GM12872 (cell line): ENCODE measurements around the gene GABRB1.

ENCODE experiments used
- CTCF ChIP-seq: IDR thresholded peaks from 3 replicates; pipeline ENCODE4 v1.5.1; 2011; ENCODE audit warnings: low read depth, mild to moderate bottlenecking, low read length, moderate library complexity; ENCODE audit not compliant: insufficient read depth

GABRB1 gene

DNA sequence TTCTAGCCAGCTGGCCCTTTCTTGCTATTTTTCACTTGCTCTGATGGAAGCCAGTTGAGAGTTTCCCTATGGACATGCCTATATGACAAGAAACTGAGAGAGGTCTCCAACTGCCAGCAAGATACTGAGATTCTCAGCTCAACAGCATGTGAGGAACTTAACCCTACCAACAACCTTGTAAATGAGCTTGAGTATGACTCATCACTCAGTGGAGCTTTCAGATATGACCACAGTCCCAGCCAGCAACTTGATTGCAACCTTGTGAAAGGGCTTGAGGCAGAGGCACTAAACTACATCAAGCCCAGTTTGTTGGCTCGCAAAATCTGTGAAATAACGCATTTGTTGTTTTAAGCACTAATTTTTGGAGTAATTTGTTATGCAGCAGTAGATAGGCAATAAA is 256.4 kb downstream of the GABRB1 start:
- no peak for TF ChIP-seq CTCF

GRCh38 chr4:47289805-47290204 is 258.4 kb downstream of the GABRB1 start:
- TF ChIP-seq CTCF = no peak

- no peak for TF ChIP-seq CTCF
Measured at GRCh38 chr4:47309165-47309564, 277.8 kb downstream of the GABRB1 start.

DNA sequence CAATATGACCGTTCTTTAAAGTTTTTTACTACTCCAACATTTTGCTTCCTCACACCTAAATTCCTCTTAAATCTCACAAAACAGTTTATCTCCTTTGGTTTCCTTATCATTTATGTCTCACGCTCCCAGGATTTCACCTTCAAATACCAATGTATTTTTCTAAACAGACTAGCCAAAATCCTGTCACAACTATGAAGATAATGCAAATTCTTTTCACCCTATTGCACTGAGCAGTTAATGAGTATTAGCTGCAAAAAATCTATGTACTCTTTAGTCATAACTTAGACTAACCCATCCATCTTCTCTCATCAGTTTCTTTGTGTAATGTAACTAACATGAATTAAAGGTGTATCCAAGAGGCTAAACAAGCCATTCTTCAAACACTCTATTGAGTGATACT is 280.8 kb downstream of the GABRB1 start:
- TF ChIP-seq CTCF = no peak

DNA sequence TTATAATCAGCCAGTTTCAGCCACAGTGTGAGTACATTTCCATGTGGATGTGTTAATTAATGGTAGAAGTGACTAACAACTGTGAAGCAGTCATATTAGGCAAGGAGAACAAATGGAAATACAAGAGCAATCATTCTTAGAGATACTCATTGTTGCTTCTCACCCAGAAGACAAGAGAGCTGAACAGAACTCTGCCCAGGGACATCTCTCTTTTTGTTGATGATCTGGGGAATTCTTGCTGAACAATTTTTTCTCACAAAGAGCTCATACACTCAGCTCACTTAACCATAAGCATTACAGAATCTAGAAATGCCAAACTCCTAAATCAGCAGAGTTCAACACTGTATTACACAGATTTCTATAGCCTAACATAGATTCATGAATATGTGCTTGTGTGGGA is 282.0 kb downstream of the GABRB1 start:
- no peak for TF ChIP-seq CTCF

DNA sequence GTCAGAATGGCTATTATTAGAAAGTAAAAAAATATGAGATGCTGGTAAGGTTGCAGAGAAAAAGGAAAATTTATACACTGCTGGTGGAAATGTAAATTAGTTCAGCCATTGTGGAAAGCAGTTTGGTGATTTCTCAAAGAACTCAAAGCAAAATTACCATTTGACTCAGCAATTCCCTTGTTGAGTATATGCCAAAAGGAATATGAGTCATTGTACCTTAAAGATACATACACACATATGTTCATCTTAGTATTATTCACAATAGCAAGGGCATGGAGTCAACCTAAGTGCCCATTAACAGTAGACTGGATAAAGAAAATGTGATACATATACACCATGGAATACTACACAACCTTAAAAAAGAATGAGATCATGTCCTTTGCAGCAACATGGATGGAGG is 284.0 kb downstream of the GABRB1 start:
- no peak for TF ChIP-seq CTCF

DNA sequence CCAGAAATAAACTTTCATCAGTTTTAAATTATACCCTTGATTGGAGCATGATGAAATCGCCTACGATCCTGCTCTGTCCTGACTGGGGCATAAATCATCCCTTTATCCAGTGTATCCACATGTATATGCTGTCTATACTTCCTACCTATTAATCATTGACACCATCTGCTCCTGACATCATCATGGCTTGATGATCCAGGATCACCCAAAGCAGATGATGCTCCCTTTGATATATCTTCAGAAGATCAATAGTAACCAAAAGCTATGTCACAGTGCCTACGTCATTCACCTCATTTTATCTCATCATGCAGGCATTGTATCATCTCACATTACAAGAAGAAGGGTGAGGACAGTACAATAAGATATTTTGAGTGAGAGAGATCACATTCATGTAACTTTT is 294.7 kb downstream of the GABRB1 start:
- TF ChIP-seq CTCF = no peak

DNA sequence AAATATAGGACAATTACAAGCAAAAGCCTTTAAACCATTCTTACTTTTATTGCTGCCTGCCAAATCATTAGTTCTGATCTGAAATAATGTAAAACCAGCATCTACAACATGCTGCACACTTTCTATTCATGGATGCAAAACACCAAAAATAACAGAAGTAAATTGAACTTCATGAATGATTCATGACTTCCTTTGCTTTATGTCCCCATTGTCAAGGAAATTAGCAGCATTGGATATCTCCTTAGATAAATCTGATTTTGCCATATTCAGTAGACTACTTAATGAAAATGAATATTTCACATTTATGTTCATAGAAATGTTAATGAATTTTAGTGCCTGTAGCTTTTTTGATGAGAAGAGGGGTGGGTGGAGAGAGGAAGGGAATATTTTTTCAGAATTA is 299.5 kb downstream of the GABRB1 start:
- no peak for TF ChIP-seq CTCF
